SK-N-SH treated with all-trans-retinoic acid at 6 μM for 48 hours (cell line): ENCODE data around the gene GPRC5A.

Experiments used
- ATAC-seq: fragments of 200-7000 bp; cut with Tn5 transposase; 3 replicates; pipeline ENCODE4 v1.9.1; 2020; ENCODE audit warnings: mild to moderate bottlenecking, moderate library complexity
- ARNTL ChIP-seq: fragments of 450-650 bp; formaldehyde crosslinking; IDR thresholded peaks from 2 replicates; pipeline ENCODE4 v1.5.0; 2020; ENCODE audit warnings: low read depth, mild to moderate bottlenecking, moderate library complexity, borderline replicate concordance
- BACH2 ChIP-seq: fragments of 250-450 bp; sonication (Bioruptor Pico); IDR thresholded peaks from 2 replicates; pipeline ENCODE4 v1.9.0; 2021; ENCODE audit warnings: mild to moderate bottlenecking, borderline replicate concordance
- CREB5 ChIP-seq: fragments of 250-450 bp; sonication (Bioruptor Pico); IDR thresholded peaks from 2 replicates; pipeline ENCODE4 v1.5.1; 2020; ENCODE audit warnings: low read depth, mild to moderate bottlenecking, moderate library complexity
- CSDC2 ChIP-seq: fragments of 250-450 bp; sonication (Bioruptor Pico); IDR thresholded peaks from 2 replicates; pipeline ENCODE4 v1.5.0; 2020; ENCODE audit warnings: mild to moderate bottlenecking, moderate library complexity
- ESRRG ChIP-seq: fragments of 250-450 bp; sonication (Bioruptor Pico); IDR thresholded peaks from 2 replicates; pipeline ENCODE4 v1.6.1; 2021; ENCODE audit warnings: mild to moderate bottlenecking
- GLIS3 ChIP-seq: fragments of 250-450 bp; sonication (Bioruptor Pico); IDR thresholded peaks from 2 replicates; pipeline ENCODE4 v1.5.0; 2020; ENCODE audit warnings: mild to moderate bottlenecking, moderate library complexity
- ISL1 ChIP-seq: fragments of 250-450 bp; sonication (Bioruptor Pico); IDR thresholded peaks from 2 replicates; pipeline ENCODE4 v2.1.2; 2022; ENCODE audit warnings: mild to moderate bottlenecking, moderate library complexity
- OSR1 ChIP-seq: fragments of 250-450 bp; sonication (Bioruptor Pico); IDR thresholded peaks from 2 replicates; pipeline ENCODE4 v1.8.0; 2022; ENCODE audit warnings: moderate library complexity, mild to moderate bottlenecking, inconsistent platforms
- PATZ1 ChIP-seq: fragments of 250-450 bp; sonication (Bioruptor Pico); IDR thresholded peaks from 2 replicates; pipeline ENCODE4 v1.8.0; 2020; ENCODE audit warnings: mild to moderate bottlenecking, moderate library complexity, borderline replicate concordance
- POU6F1 ChIP-seq: fragments of 250-450 bp; sonication (Bioruptor Pico); IDR thresholded peaks from 2 replicates; pipeline ENCODE4 v1.8.0; 2021; ENCODE audit warnings: low read depth, mild to moderate bottlenecking, moderate library complexity, borderline replicate concordance
- RARB ChIP-seq: fragments of 250-450 bp; sonication (Bioruptor Pico); IDR thresholded peaks from 2 replicates; pipeline ENCODE4 v1.8.0; 2021; ENCODE audit warnings: mild to moderate bottlenecking, moderate library complexity
- TCF4 ChIP-seq: fragments of 250-450 bp; sonication (Bioruptor Pico); IDR thresholded peaks from 2 replicates; pipeline ENCODE4 v1.8.0; 2021; ENCODE audit warnings: mild to moderate bottlenecking, moderate library complexity, borderline replicate concordance
- ZC3H10 ChIP-seq: fragments of 250-450 bp; sonication (Bioruptor Pico); IDR thresholded peaks from 2 replicates; pipeline ENCODE4 v1.5.1; 2021; ENCODE audit warnings: mild to moderate bottlenecking, moderate library complexity
- ZFP3 ChIP-seq: fragments of 250-450 bp; sonication (Bioruptor Pico); IDR thresholded peaks from 2 replicates; pipeline ENCODE4 v1.5.0; 2020; ENCODE audit warnings: mild to moderate bottlenecking, moderate library complexity
- ZFP30 ChIP-seq: fragments of 450-650 bp; formaldehyde crosslinking; IDR thresholded peaks from 2 replicates; pipeline ENCODE4 v1.5.0; 2022; ENCODE audit warnings: mild to moderate bottlenecking, moderate library complexity
- ZNF70 ChIP-seq: fragments of 450-650 bp; formaldehyde crosslinking; IDR thresholded peaks from 2 replicates; pipeline ENCODE4 v1.5.0; 2020; ENCODE audit warnings: mild to moderate bottlenecking, moderate library complexity
- ZNF8 ChIP-seq: fragments of 450-650 bp; formaldehyde crosslinking; IDR thresholded peaks from 2 replicates; pipeline ENCODE4 v1.5.0; 2020; ENCODE audit warnings: mild to moderate bottlenecking, moderate library complexity

The GPRC5A gene

GRCh38 chr12:12893438-12893837, 2.1 kb downstream of the GPRC5A start (continued):
- no peak for TF ChIP-seq ZNF70
- TF ChIP-seq CSDC2 (CRISPR knock-in tag): no peak
- TF ChIP-seq, all 23 proteins: peak for 0

GRCh38 chr12:12896260-12896659, 4.9 kb downstream of the GPRC5A start:
- TF ChIP-seq OSR1 (CRISPR knock-in tag) (no peak), ESRRG (CRISPR knock-in tag) (no peak), CSDC2 (CRISPR knock-in tag) (no peak), ZNF70 (no peak), ISL1 (no peak), ZFP3 (CRISPR knock-in tag) (no peak), ZNF8 (no peak), GLIS3 (no peak)
- no peak for ATAC-seq

- no peak for ATAC-seq
- TF ChIP-seq CSDC2 (CRISPR knock-in tag): no peak
Observed at GRCh38 chr12:12897302-12897701, 5.9 kb downstream of the GPRC5A start.

GRCh38 chr12:12898136-12898717, 6.9 kb downstream of the GPRC5A start:
- ATAC-seq: no peak
- TF ChIP-seq ARNTL: no peak
- no peak for TF ChIP-seq GLIS3
- no peak for TF ChIP-seq ESRRG (CRISPR knock-in tag)
- no peak for TF ChIP-seq ZC3H10 (CRISPR knock-in tag)
- TF ChIP-seq ISL1: no peak
- TF ChIP-seq RARB (CRISPR knock-in tag): no peak
- no peak for TF ChIP-seq ZNF70
- TF ChIP-seq OSR1 (CRISPR knock-in tag): no peak

GRCh38 chr12:12898911-12899511, 7.6 kb downstream of the GPRC5A start:
- no peak for ATAC-seq
- TF ChIP-seq BACH2 (CRISPR knock-in tag): no peak
- TF ChIP-seq ZFP30: no peak
- no peak for TF ChIP-seq ESRRG (CRISPR knock-in tag)
- no peak for TF ChIP-seq PATZ1
- TF ChIP-seq OSR1 (CRISPR knock-in tag): no peak
- no peak for TF ChIP-seq CREB5 (CRISPR knock-in tag)
- no peak for TF ChIP-seq POU6F1 (CRISPR knock-in tag)
- no peak for TF ChIP-seq ZFP3 (CRISPR knock-in tag)
- TF ChIP-seq ZNF8: no peak
- no peak for TF ChIP-seq ZNF70
- no peak for TF ChIP-seq RARB (CRISPR knock-in tag)
- TF ChIP-seq CSDC2 (CRISPR knock-in tag): no peak
- TF ChIP-seq TCF4: no peak
- TF ChIP-seq ARNTL: no peak

- peak; percentile 85 for ATAC-seq
Observed at GRCh38 chr12:12899530-12900380, 8.4 kb downstream of the GPRC5A start.

More at GRCh38 chr12:12899530-12900380, 8.4 kb downstream of the GPRC5A start:
- TF ChIP-seq POU6F1 (CRISPR knock-in tag): no peak
- TF ChIP-seq GLIS3: no peak
- TF ChIP-seq ZFP3 (CRISPR knock-in tag): peak; percentile 25; the same call in 1 of the 2 replicates
- TF ChIP-seq ISL1: peak; percentile 49; the same call in 1 of the 2 replicates
- TF ChIP-seq PATZ1: no peak
- TF ChIP-seq CREB5 (CRISPR knock-in tag): 0 out of 2 replicates have a peak, but pooled peaks have one; percentile 16
